IMR-90 (cell line): ENCODE data around the gene EIF4E3. TPM values are rescaled to one million over a fixed set of nuclear protein-coding genes. Genes with fewer than 3 reads are reported as not detected.

Experiments
- ATAC-seq: fragments of 200-7000 bp; cut with Tn5 transposase; 2 replicates; pipeline ENCODE4 v1.9.1; 2020; ENCODE audit warnings: low read depth, mild to moderate bottlenecking, moderate library complexity
- BruUV-seq: library from RNA; stranded (reverse); fragments of 400-500 nt; replicated peaks from 2 replicates; lab custom pipeline; 2021; lab: Mats Ljungman, UMichigan
- CTCF ChIA-PET: fragments of 300-600 bp; formaldehyde crosslinking; extraction: SDS; loops from one replicate; lab custom pipeline; 2021; ENCODE audit warnings: antibody characterized with exemption; lab: Yijun Ruan, JAX
- POLR2A ChIA-PET: fragments of 300-600 bp; sonication (Branson Sonifier 250); formaldehyde crosslinking; loops from one replicate; lab custom pipeline; 2022; ENCODE audit warnings: antibody characterized with exemption; ENCODE audit not compliant: unreplicated experiment; lab: Charles Lee
- DNase-seq: peaks from one replicate; pipeline ENCODE4 v3.0.0; 2013
- H2AFZ ChIP-seq: replicated peaks from 2 replicates; pipeline ENCODE3; 2013; ENCODE audit warnings: low read length, mild to moderate bottlenecking; ENCODE audit not compliant: poor library complexity
- H2AK5ac ChIP-seq: 2 replicates; pipeline ENCODE4 v1.6.1; 2013; ENCODE audit warnings: low read depth, low read length, inconsistent platforms
- H2AK9ac ChIP-seq: replicated peaks from 2 replicates; pipeline ENCODE3; 2013; ENCODE audit warnings: mild to moderate bottlenecking, low read depth, low read length, moderate library complexity; ENCODE audit not compliant: poor library complexity
- H2BK120ac ChIP-seq: 2 replicates; pipeline ENCODE4 v1.6.1; 2013; ENCODE audit warnings: low read depth, low read length, inconsistent platforms
- H2BK15ac ChIP-seq: 3 replicates; pipeline ENCODE4 v1.6.1; 2013; ENCODE audit warnings: low read depth, low read length, inconsistent platforms
- H2BK20ac ChIP-seq: 2 replicates; pipeline ENCODE4 v1.6.1; 2013; ENCODE audit warnings: low read depth, mild to moderate bottlenecking, inconsistent platforms, low read length, moderate library complexity
- H2BK5ac ChIP-seq: 2 replicates; pipeline ENCODE4 v1.6.1; 2013; ENCODE audit warnings: mild to moderate bottlenecking, low read depth, low read length, inconsistent platforms; ENCODE audit not compliant: poor library complexity, severe bottlenecking
- H3K14ac ChIP-seq: replicated peaks from 2 replicates; pipeline ENCODE4 v1.6.1; 2013; ENCODE audit warnings: low read depth, low read length, inconsistent platforms
- H3K18ac ChIP-seq: 2 replicates; pipeline ENCODE4 v1.6.1; 2013; ENCODE audit warnings: low read depth, low read length, control low read depth
- H3K23ac ChIP-seq: 2 replicates; pipeline ENCODE4 v1.6.1; 2013; ENCODE audit warnings: low read depth, low read length, inconsistent platforms
- H3K27ac ChIP-seq: 2 replicates; pipeline ENCODE4 v1.5.1; 2013; ENCODE audit warnings: mild to moderate bottlenecking, control low read depth, low read length; ENCODE audit not compliant: insufficient read depth
- H3K27me3 ChIP-seq: 2 replicates; pipeline ENCODE4 v1.6.1; 2013; ENCODE audit warnings: low read length; ENCODE audit not compliant: control insufficient read depth, insufficient read depth
- H3K36me3 ChIP-seq: 2 replicates; pipeline ENCODE4 v1.6.1; 2013; ENCODE audit warnings: low read length, mixed read lengths; ENCODE audit not compliant: control insufficient read depth, insufficient read depth
- H3K4ac ChIP-seq: 2 replicates; pipeline ENCODE4 v1.6.1; 2013; ENCODE audit warnings: low read depth, low read length, inconsistent platforms
- H3K4me1 ChIP-seq: 2 replicates; pipeline ENCODE4 v1.6.1; 2013; ENCODE audit warnings: low read length, mixed read lengths; ENCODE audit not compliant: control insufficient read depth, insufficient read depth
- H3K4me2 ChIP-seq: 2 replicates; pipeline ENCODE4 v1.6.1; 2013; ENCODE audit warnings: low read depth, mild to moderate bottlenecking, control low read depth, low read length, moderate library complexity
- H3K4me3 ChIP-seq: 2 replicates; pipeline ENCODE4 v1.5.1; 2013; ENCODE audit warnings: low read depth, mild to moderate bottlenecking, control low read depth, low read length, moderate library complexity; ENCODE audit not compliant: insufficient read depth
- H3K56ac ChIP-seq: 2 replicates; pipeline ENCODE4 v1.6.1; 2013; ENCODE audit warnings: low read length, inconsistent platforms; ENCODE audit not compliant: insufficient read depth; ENCODE audit errors: extremely low read depth
- H3K79me1 ChIP-seq, 2 experiments: 2 replicates each; pipeline ENCODE4 v1.6.1; 2013; ENCODE audit warnings: low read length in 2 of 2, inconsistent platforms in 1 of 2, low read depth in 1 of 2
- H3K9ac ChIP-seq: 2 replicates; pipeline ENCODE4 v1.6.1; 2013; ENCODE audit warnings: low read depth, low read length, control low read depth
- H3K9me1 ChIP-seq: 2 replicates; pipeline ENCODE4 v1.6.1; 2013; ENCODE audit warnings: low read length, inconsistent platforms; ENCODE audit not compliant: insufficient read depth
- H3K9me3 ChIP-seq: 2 replicates; pipeline ENCODE4 v1.6.1; 2013; ENCODE audit warnings: low read length; ENCODE audit not compliant: control insufficient read depth, insufficient read depth
- H4K20me1 ChIP-seq: 2 replicates; pipeline ENCODE4 v1.6.1; 2013; ENCODE audit warnings: low read length, inconsistent platforms; ENCODE audit not compliant: insufficient read depth
- H4K5ac ChIP-seq: 2 replicates; pipeline ENCODE4 v1.6.1; 2013; ENCODE audit warnings: mild to moderate bottlenecking, low read depth, low read length, control low read depth
- H4K8ac ChIP-seq, 2 experiments: 2 replicates each; pipeline ENCODE4 v1.6.1; 2013; ENCODE audit warnings: low read depth in 2 of 2, low read length in 2 of 2, control low read depth in 1 of 2, inconsistent platforms in 1 of 2
- H4K91ac ChIP-seq: 2 replicates; pipeline ENCODE4 v1.6.1; 2013; ENCODE audit warnings: low read depth, low read length, inconsistent platforms; ENCODE audit not compliant: insufficient read depth
- BHLHE40 ChIP-seq: fragments of 150-350 bp; IDR thresholded peaks from 2 replicates; pipeline ENCODE4 v1.6.1; 2016; ENCODE audit warnings: mild to moderate bottlenecking, low read depth, low read length
- CEBPB ChIP-seq: IDR thresholded peaks from 2 replicates; pipeline ENCODE4 v1.6.1; 2012; ENCODE audit warnings: low read depth, low read length, improper control_type of control experiment
- CHD1 ChIP-seq: IDR thresholded peaks from 2 replicates; pipeline ENCODE4 v1.6.1; 2012; ENCODE audit warnings: low read depth, low read length, improper control_type of control experiment
- CTCF ChIP-seq: conservative IDR thresholded peaks from 2 replicates; pipeline ENCODE4 v1.5.1; 2012; ENCODE audit warnings: mild to moderate bottlenecking, low read depth, low read length, improper control_type of control experiment
- ELK1 ChIP-seq: fragments of 150-350 bp; IDR thresholded peaks from 2 replicates; pipeline ENCODE4 v1.6.1; 2016; ENCODE audit warnings: low read depth, mild to moderate bottlenecking, low read length, moderate library complexity, borderline replicate concordance
- FOS ChIP-seq: fragments of 150-350 bp; IDR thresholded peaks from 2 replicates; pipeline ENCODE4 v1.6.1; 2016; ENCODE audit warnings: low read depth, low read length
- MAFK ChIP-seq: IDR thresholded peaks from 2 replicates; pipeline ENCODE4 v1.6.1; 2012; ENCODE audit warnings: low read depth, low read length, improper control_type of control experiment
- MAZ ChIP-seq: IDR thresholded peaks from 2 replicates; pipeline ENCODE4 v1.6.1; 2012; ENCODE audit warnings: low read depth, mild to moderate bottlenecking, low read length, improper control_type of control experiment, moderate library complexity, borderline replicate concordance
- MXI1 ChIP-seq: IDR thresholded peaks from 2 replicates; pipeline ENCODE4 v1.6.1; 2012; ENCODE audit warnings: low read depth, mild to moderate bottlenecking, low read length, moderate library complexity, borderline replicate concordance
- NFE2L2 ChIP-seq: fragments of 150-350 bp; IDR thresholded peaks from 2 replicates; pipeline ENCODE4 v1.6.1; 2016; ENCODE audit warnings: low read depth, mild to moderate bottlenecking, low read length
- POLR2A ChIP-seq: IDR thresholded peaks from 2 replicates; pipeline ENCODE4 v1.6.1; 2012; ENCODE audit warnings: mild to moderate bottlenecking, low read depth, low read length
- RAD21 ChIP-seq: IDR thresholded peaks from 2 replicates; pipeline ENCODE4 v1.6.1; 2012; ENCODE audit warnings: low read length, improper control_type of control experiment
- RCOR1 ChIP-seq: IDR thresholded peaks from 2 replicates; pipeline ENCODE4 v1.6.1; 2012; ENCODE audit warnings: mild to moderate bottlenecking, low read length, improper control_type of control experiment; ENCODE audit not compliant: insufficient replicate concordance
- RFX5 ChIP-seq: IDR thresholded peaks from 2 replicates; pipeline ENCODE4 v1.8.0; 2012; ENCODE audit warnings: low read depth, mild to moderate bottlenecking, low read length, moderate library complexity
- SMC3 ChIP-seq: fragments of 150-350 bp; IDR thresholded peaks from 2 replicates; pipeline ENCODE4 v1.6.1; 2016; ENCODE audit warnings: low read depth, mild to moderate bottlenecking, antibody characterized with exemption, low read length, moderate library complexity
- USF2 ChIP-seq: fragments of 150-350 bp; IDR thresholded peaks from 2 replicates; pipeline ENCODE4 v1.6.1; 2017; ENCODE audit warnings: mild to moderate bottlenecking, antibody characterized with exemption, low read length, low read depth
- WGBS, 2 experiments: methylation state at CpG; one replicate each; pipeline versions ENCODE4 v1.1.5 to v1.1.7; 2013; ENCODE audit warnings: missing lambda C conversion rate in 2 of 2; ENCODE audit not compliant: insufficient read length in 1 of 2; ENCODE audit errors: extremely low coverage in 2 of 2; 5-methylcytosine and 5-hydroxymethylcytosine counted together
- dilution Hi-C: fragments of 300-500 bp; cut with HindIII; formaldehyde crosslinking; loops from one replicate; pipeline ENCODE4 v1.14.3; 2018; ENCODE audit warnings: low sequenced_read_pairs; ENCODE audit not compliant: unreplicated experiment
- in situ Hi-C: fragments of 300-500 bp; cut with MboI; formaldehyde crosslinking; loops from 3 replicates; pipeline ENCODE4 v1.14.3; 2019; ENCODE audit warnings: low sequenced_read_pairs, inconsistent platforms, mixed read lengths
- intact Hi-C: fragments of 100-400 bp; cut with micrococcal nuclease; formaldehyde crosslinking; loops from 2 replicates; pipeline ENCODE4 v1.10.0; 2022
- polyA plus RNA-seq, 3 experiments: library from polyadenylated mRNA; depleted of rRNA; stranded (reverse); fragments of >200 nt; gene quantifications; 2 replicates each; pipeline ENCODE4 v1.2.3, GENCODE V29; 2012; ENCODE audit warnings: low replicate concordance in 1 of 3
- total RNA-seq: library from RNA; depleted of rRNA; stranded (reverse); fragments of >200 nt; gene quantifications from 2 replicates; pipeline ENCODE4 v1.2.3, GENCODE V29; 2012

The EIF4E3 gene
- total and polyA plus RNA-seq, 2 of the 4 experiments (the other 2 are of a cell fraction), result 0.72 to 1.1 TPM

- TF ChIP-seq FOS (no peak), RCOR1 (no peak), POLR2A (no peak), SMC3 (no peak), CTCF (no peak), CHD1 (no peak), USF2 (no peak), MXI1 (no peak), BHLHE40 (no peak), MAFK (no peak), ELK1 (no peak), RFX5 (no peak), RAD21 (no peak), NFE2L2 (no peak), CEBPB (no peak), MAZ (no peak)
- WGBS, 2 experiments, result no CpG with 5 or more reads among the region's 1 CpG
- 0 out of 2 replicates have a peak overlapping the region, but pooled peaks have one; percentile 5 for H2AK5ac ChIP-seq
- no peaks in the 10 kb centered on the region for H3K79me1 ChIP-seq
- H3K14ac ChIP-seq, result 0 out of 2 replicates have a peak overlapping the region, but pooled peaks have one; percentile 4
- H3K9me1 ChIP-seq, result no peaks in the 10 kb centered on the region; the same call in 1 of the 2 replicates
- no peak overlapping the region for H4K91ac ChIP-seq
- no peak overlapping the region for H3K18ac ChIP-seq
- ChIA-PET CTCF (interaction anchor here (0.6 to 1.0 kb wide), 2 partner anchors 15 to 554 kb away, joined by 4 to 8 read pairs; no protein-coding TSS in a partner anchor), POLR2A (no interaction called here)
- no peak overlapping the region for H3K56ac ChIP-seq
- no peak overlapping the region; the same call in 1 of the 2 replicates for H3K4ac ChIP-seq
- no peaks in the 10 kb centered on the region for H3K36me3 ChIP-seq
- no peaks in the 10 kb centered on the region for H4K20me1 ChIP-seq
- DNase-seq, result no peak
- H2AK9ac ChIP-seq, result no peak overlapping the region
- no peak overlapping the region for H4K8ac ChIP-seq
- ATAC-seq, result no peak
- H3K9ac ChIP-seq, result no peak overlapping the region
- no peak overlapping the region for H3K4me2 ChIP-seq
- H3K4me3 ChIP-seq, result no peak overlapping the region
- H2BK15ac ChIP-seq, result no peak overlapping the region
- no peak overlapping the region for H4K5ac ChIP-seq
- BruUV-seq, result no TSS peak
- H2BK5ac ChIP-seq, result no peak overlapping the region
- dilution Hi-C loops, result no loop called here
- H3K27ac ChIP-seq, result no peak overlapping the region
- peaks cover 5% of the 10 kb centered on the region for H3K4me1 ChIP-seq
- intact Hi-C loops, result loop anchor here (10.0 kb wide), 1 partner anchor 583 kb away; no protein-coding TSS in a partner anchor
- no peaks in the 10 kb centered on the region for H3K27me3 ChIP-seq
- in situ Hi-C loops, result no loop called here
- no peak overlapping the region for H2BK120ac ChIP-seq
- no peaks in the 10 kb centered on the region for H3K9me3 ChIP-seq
- no peak overlapping the region for H2AFZ ChIP-seq
- H2BK20ac ChIP-seq, result no peak overlapping the region
- 0 out of 2 replicates have a peak overlapping the region, but pooled peaks have one; percentile 24 for H3K23ac ChIP-seq
Observed at GRCh38 chr3:71688121-71688520, 37.1 kb downstream of the EIF4E3 start.
